Measurements from ENCODE around the gene SLC43A2.

The SLC43A2 gene

GRCh38 chr17:1623057-1623630, 5.5 kb downstream of the SLC43A2 start:
- DNase-seq (ENCODE audit: low read depth in 2 of 2), result no peak

GRCh38 chr17:1621273-1621954, 7.2 kb downstream of the SLC43A2 start:
- DNase-seq (ENCODE audit: low read depth in 2 of 2), result no peak

GRCh38 chr17:1620486-1620885, 8.1 kb downstream of the SLC43A2 start:
- DNase-seq (ENCODE audit: low read depth in 2 of 2), result no peak

GRCh38 chr17:1617620-1618174, 10.9 kb downstream of the SLC43A2 start:
- DNase-seq (ENCODE audit: low read depth in 2 of 2), result no peak

GRCh38 chr17:1616101-1616500, 12.5 kb downstream of the SLC43A2 start:
- no peak for DNase-seq (ENCODE audit: low read depth in 2 of 2)

GRCh38 chr17:1612400-1612799, 16.2 kb downstream of the SLC43A2 start:
- DNase-seq (ENCODE audit: low read depth in 2 of 2), result no peak

GRCh38 chr17:1611715-1612114, 16.9 kb downstream of the SLC43A2 start:
- DNase-seq (ENCODE audit: low read depth in 2 of 2), result no peak

- no peak for DNase-seq (ENCODE audit: low read depth in 2 of 2)
Observed at GRCh38 chr17:1608676-1609075, 20.0 kb downstream of the SLC43A2 start.

GRCh38 chr17:1607971-1608320, 20.7 kb downstream of the SLC43A2 start:
- DNase-seq (ENCODE audit: low read depth in 2 of 2), result no peak

GRCh38 chr17:1606352-1606985, 22.2 kb downstream of the SLC43A2 start:
- DNase-seq (ENCODE audit: low read depth in 2 of 2), result no peak

- DNase-seq (ENCODE audit: low read depth in 2 of 2), result no peak
Observed at GRCh38 chr17:1605681-1606351, 22.8 kb downstream of the SLC43A2 start.

GRCh38 chr17:1604831-1605528, 23.7 kb downstream of the SLC43A2 start:
- no peak for DNase-seq (ENCODE audit: low read depth in 2 of 2)

GRCh38 chr17:1601571-1601970, 27.1 kb downstream of the SLC43A2 start:
- no peak for DNase-seq (ENCODE audit: low read depth in 2 of 2)

- no peak for DNase-seq (ENCODE audit: low read depth in 2 of 2)
Observed at GRCh38 chr17:1598399-1599095, 30.1 kb downstream of the SLC43A2 start.

GRCh38 chr17:1597861-1598342, 30.7 kb downstream of the SLC43A2 start:
- no peak for DNase-seq (ENCODE audit: low read depth in 2 of 2)

- DNase-seq (ENCODE audit: low read depth in 2 of 2), result no peak
Observed at GRCh38 chr17:1593630-1593931, 35.1 kb downstream of the SLC43A2 start.

GRCh38 chr17:1592751-1593629, 35.6 kb downstream of the SLC43A2 start:
- no peak for DNase-seq (ENCODE audit: low read depth in 2 of 2)

- DNase-seq (ENCODE audit: low read depth in 2 of 2), result no peak
Observed at GRCh38 chr17:1591474-1592090, 37.1 kb downstream of the SLC43A2 start.

GRCh38 chr17:1590747-1591473, 37.7 kb downstream of the SLC43A2 start:
- DNase-seq (ENCODE audit: low read depth in 2 of 2), result no peak

Data from stimulated activated CD8-positive, alpha-beta memory T cell treated with anti-CD3 and anti-CD28 coated beads, Interleukin-7, amount 100 ng/mL, for 1 hour (primary cell).